ENCODE measurements around the gene CARD10.

DNA sequence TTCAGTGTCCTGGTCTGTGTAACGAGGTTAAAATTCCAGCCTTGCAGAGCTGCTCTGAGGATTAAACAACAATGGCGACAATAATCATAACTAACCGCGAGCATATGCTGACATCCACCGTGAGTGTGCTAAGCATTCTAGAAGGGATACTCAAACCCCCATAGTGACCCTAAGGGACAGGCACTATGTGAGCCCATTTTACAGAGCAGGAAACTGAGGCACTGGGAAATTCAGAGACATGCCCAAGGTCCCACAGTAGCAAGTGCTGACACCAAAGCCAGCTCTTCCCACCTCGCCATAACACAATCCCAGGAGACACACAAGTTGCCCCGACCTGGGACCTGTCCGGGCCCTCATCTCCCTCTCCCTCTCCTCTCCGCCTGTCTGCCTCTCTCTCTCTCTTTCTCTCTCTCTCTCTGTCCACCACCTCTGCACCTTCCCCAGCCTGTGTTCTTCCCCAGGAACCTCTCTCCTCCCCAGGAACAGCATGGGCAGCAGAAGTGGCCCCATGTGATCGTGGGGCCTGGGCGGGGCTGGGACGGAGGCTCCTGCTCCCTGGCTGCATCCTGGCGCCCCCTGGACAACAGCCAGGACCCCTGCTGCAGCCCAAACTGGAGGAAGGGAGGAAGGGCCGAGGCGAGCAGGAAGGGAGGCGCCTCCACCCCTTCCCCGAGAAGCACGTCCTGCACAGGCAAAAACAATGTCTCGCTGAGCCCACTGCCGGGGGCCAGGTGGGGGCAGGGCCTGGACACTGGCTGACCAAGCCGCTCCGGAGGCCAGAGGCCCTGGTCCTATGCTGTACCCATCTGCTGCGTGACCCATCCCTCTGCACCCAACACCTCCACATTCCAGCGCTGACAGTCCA lies 18.2 kb downstream of the CARD10 start:
- TF ChIP-seq POLR2AphosphoS5 (IDR thresholded peaks at IDR 0.05), result no peak
- TF ChIP-seq, protein P1, sequence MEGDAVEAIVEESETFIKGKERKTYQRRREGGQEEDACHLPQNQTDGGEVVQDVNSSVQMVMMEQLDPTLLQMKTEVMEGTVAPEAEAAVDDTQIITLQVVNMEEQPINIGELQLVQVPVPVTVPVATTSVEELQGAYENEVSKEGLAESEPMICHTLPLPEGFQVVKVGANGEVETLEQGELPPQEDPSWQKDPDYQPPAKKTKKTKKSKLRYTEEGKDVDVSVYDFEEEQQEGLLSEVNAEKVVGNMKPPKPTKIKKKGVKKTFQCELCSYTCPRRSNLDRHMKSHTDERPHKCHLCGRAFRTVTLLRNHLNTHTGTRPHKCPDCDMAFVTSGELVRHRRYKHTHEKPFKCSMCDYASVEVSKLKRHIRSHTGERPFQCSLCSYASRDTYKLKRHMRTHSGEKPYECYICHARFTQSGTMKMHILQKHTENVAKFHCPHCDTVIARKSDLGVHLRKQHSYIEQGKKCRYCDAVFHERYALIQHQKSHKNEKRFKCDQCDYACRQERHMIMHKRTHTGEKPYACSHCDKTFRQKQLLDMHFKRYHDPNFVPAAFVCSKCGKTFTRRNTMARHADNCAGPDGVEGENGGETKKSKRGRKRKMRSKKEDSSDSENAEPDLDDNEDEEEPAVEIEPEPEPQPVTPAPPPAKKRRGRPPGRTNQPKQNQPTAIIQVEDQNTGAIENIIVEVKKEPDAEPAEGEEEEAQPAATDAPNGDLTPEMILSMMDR (IDR thresholded peaks at IDR 0.05), result no peak
